ENCODE results near the gene TTLL9.
"Not testable (repeated sequence)": the region's sequence is repeated elsewhere in the genome, so short reads cannot be mapped to it uniquely, and the experiment has no call there.

The TTLL9 gene
- 0 reads per million in 3 experiments for total RNA-seq

GRCh38 chr20:31869942-31870725 lies at the start of gene TTLL9, which contains the start of gene DUSP15:
TTLL9 (plus strand) TSS chr20:31870634; CDS start chr20:31871127, 493 bp downstream.
DUSP15 (minus strand) TSS chr20:31870527; CDS start chr20:31870337, 190 bp downstream.
- no peak for DNase-seq

- DNase-seq, result no peak
Observed at GRCh38 chr20:31821427-31821826, 49.0 kb upstream of the TTLL9 start.

- peak; percentile 56 for DNase-seq
Observed at GRCh38 chr20:31822421-31823330, 47.8 kb upstream of the TTLL9 start.

GRCh38 chr20:31823360-31824124 lies 46.9 kb upstream of the TTLL9 start:
- DNase-seq, result no peak

GRCh38 chr20:31824125-31824485 lies 46.3 kb upstream of the TTLL9 start:
- no peak for DNase-seq

GRCh38 chr20:31824554-31825313 lies 45.7 kb upstream of the TTLL9 start:
- DNase-seq, result no peak

- DNase-seq, result no peak
Observed at GRCh38 chr20:31826074-31826473, 44.4 kb upstream of the TTLL9 start.

- no peak for DNase-seq
Observed at GRCh38 chr20:31827059-31827458, 43.4 kb upstream of the TTLL9 start.

- not testable (repeated sequence) for DNase-seq
Observed at GRCh38 chr20:31828016-31828415, 42.4 kb upstream of the TTLL9 start.

GRCh38 chr20:31829731-31830130 lies 40.7 kb upstream of the TTLL9 start:
- DNase-seq, result no peak

- DNase-seq, result no peak
Observed at GRCh38 chr20:31830406-31830981, 39.9 kb upstream of the TTLL9 start.

- DNase-seq, result no peak
Observed at GRCh38 chr20:31831211-31831610, 39.2 kb upstream of the TTLL9 start.

GRCh38 chr20:31831771-31832306 lies 38.6 kb upstream of the TTLL9 start:
- DNase-seq, result no peak

- DNase-seq, result peak; percentile 15
Observed at GRCh38 chr20:31833130-31833930, 37.1 kb upstream of the TTLL9 start.

- no peak for DNase-seq
Observed at GRCh38 chr20:31833931-31834521, 36.4 kb upstream of the TTLL9 start.

GRCh38 chr20:31835554-31835953 lies 34.9 kb upstream of the TTLL9 start:
- no peak for DNase-seq

- no peak for DNase-seq
Observed at GRCh38 chr20:31835977-31836852, 34.2 kb upstream of the TTLL9 start.

GRCh38 chr20:31836853-31837608 lies 33.4 kb upstream of the TTLL9 start:
- no peak for DNase-seq

All from central memory CD4-positive, alpha-beta T cell (primary cell).